Transverse colon (tissue), 3 donors: ENCODE results near the gene SLC4A5.

Source experiments
- CTCF ChIP-seq, 5 experiments: fragments of 200-600 bp in 3 of 5; fragments of 450-650 bp in 2 of 5; sonication (generic) in 3 of 5; IDR thresholded peaks; 1 replicate in 2 of 5; 2 replicates in 3 of 5; pipeline ENCODE4 v1.5.1; 2016 to 2017; ENCODE audit warnings: antibody characterized with exemption in 5 of 5, inconsistent platforms in 3 of 5, mild to moderate bottlenecking in 2 of 5, moderate library complexity in 1 of 5
- POLR2A ChIP-seq: fragments of 450-650 bp; IDR thresholded peaks from one replicate; pipeline ENCODE4 v1.6.1; 2016; ENCODE audit warnings: antibody characterized with exemption, mild to moderate bottlenecking, moderate library complexity

DNA sequence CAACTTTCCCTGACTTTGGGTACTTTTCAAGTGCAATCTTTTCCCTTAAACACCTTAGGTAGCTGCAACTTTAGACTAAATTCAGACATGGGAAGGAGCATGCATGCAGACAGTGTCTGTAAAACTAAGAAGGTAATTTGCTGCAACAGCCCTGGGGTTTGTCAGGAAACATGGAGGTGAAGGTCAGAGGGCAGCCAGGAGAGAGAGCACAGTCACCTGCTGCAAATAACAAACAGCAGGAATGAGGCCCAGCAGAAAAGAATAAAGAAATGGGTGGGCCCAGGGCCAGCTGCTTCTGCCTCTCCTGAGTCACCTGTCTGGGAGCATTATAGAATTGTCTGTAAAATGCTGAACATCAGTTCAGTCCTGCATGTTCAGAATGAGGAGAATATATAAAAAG, 109.6 kb downstream of the SLC4A5 start:
- TF ChIP-seq CTCF (IDR thresholded peaks at IDR 0.05) (no peak), POLR2A (no peak)
